Measurements from ENCODE around the gene SH3TC2.

The SH3TC2 gene

DNA sequence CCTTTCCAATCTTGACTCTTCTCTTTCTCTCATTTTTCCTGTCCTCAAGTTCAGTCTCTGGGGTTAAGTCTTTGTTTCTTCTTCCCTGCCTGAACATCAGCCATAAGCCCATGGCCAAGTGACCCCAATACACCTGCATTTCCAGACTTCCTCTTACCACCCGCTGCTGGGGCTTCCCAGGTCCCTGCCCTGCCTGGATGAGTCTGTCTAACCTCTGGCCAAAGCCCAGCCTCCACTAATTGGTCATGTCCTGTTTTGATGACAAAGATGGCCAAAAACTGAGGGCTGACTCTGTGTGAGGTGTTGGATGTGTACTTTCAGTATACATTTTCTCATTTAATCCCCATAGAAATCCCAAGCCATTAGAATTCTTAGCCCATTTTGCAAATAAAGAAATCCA lies 47.3 kb downstream of the SH3TC2 start:
- H3K9ac ChIP-seq, result no peak overlapping the region
- H3K79me2 ChIP-seq, result no peaks in the 10 kb centered on the region
- H3K27ac ChIP-seq, result no peak overlapping the region
- H2AFZ ChIP-seq, result no peak overlapping the region
- no peak overlapping the region for H3K4me2 ChIP-seq (ENCODE audit: low read length)
- no peaks in the 10 kb centered on the region for H3K4me1 ChIP-seq
- no peaks in the 10 kb centered on the region for H3K9me3 ChIP-seq (ENCODE audit: control insufficient read depth, low read length)
- no peaks in the 10 kb centered on the region for H3K36me3 ChIP-seq (ENCODE audit: control insufficient read depth, insufficient read depth, low read length)
- no peak for TF ChIP-seq CTCF (IDR thresholded peaks at IDR 0.05)
- H3K4me3 ChIP-seq (ENCODE audit: low read depth, low read length), result no peak overlapping the region
- no peaks in the 10 kb centered on the region for H3K27me3 ChIP-seq (ENCODE audit: control insufficient read depth, insufficient read depth, low read length)

DNA sequence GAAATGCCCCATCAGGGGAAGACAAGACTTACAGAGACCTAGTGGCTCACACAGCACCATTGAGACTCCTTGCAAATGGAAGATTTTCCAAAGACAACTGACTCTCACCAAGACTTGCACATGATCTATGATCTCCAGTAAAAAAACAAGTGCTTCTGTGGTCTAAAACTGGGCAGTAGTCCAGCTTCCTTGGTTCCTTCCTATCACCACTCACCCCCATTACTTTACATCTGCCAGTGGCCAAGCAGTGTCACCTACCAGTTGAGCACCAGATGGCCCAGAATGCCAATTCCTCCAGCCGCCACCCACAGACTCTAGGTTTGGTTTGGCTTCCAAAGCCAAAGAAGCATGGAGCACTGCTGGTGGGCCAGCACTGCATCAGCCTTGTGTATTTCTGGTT lies 47.7 kb downstream of the SH3TC2 start:
- Histone ChIP-seq H3K4me1 (no peaks in the 10 kb centered on the region), H3K9ac (no peak overlapping the region), H2AFZ (no peak overlapping the region), H3K27me3 (ENCODE audit: control insufficient read depth, insufficient read depth, low read length) (no peaks in the 10 kb centered on the region), H3K36me3 (ENCODE audit: control insufficient read depth, insufficient read depth, low read length) (no peaks in the 10 kb centered on the region), H3K4me3 (ENCODE audit: low read depth, low read length) (no peak overlapping the region), H3K27ac (no peak overlapping the region), H3K4me2 (ENCODE audit: low read length) (no peak overlapping the region), H3K9me3 (ENCODE audit: control insufficient read depth, low read length) (no peaks in the 10 kb centered on the region), H3K79me2 (no peaks in the 10 kb centered on the region)
- no peak for TF ChIP-seq CTCF (IDR thresholded peaks at IDR 0.05)

GRCh38 chr5:149014571-149015031 lies 48.3 kb downstream of the SH3TC2 start:
- no peak for TF ChIP-seq CTCF (IDR thresholded peaks at IDR 0.05)

GRCh38 chr5:149013796-149014195 lies 49.1 kb downstream of the SH3TC2 start:
- no peaks in the 10 kb centered on the region for H3K27me3 ChIP-seq (ENCODE audit: control insufficient read depth, insufficient read depth, low read length)
- H3K4me3 ChIP-seq (ENCODE audit: low read depth, low read length), result no peak overlapping the region
- no peak overlapping the region for H2AFZ ChIP-seq
- no peak overlapping the region for H3K27ac ChIP-seq
- H3K4me2 ChIP-seq (ENCODE audit: low read length), result no peak overlapping the region
- H3K36me3 ChIP-seq (ENCODE audit: control insufficient read depth, insufficient read depth, low read length), result no peaks in the 10 kb centered on the region
- no peaks in the 10 kb centered on the region for H3K79me2 ChIP-seq
- TF ChIP-seq CTCF (IDR thresholded peaks at IDR 0.05), result no peak
- H3K9ac ChIP-seq, result no peak overlapping the region
- H3K4me1 ChIP-seq, result no peaks in the 10 kb centered on the region
- H3K9me3 ChIP-seq (ENCODE audit: control insufficient read depth, low read length), result no peaks in the 10 kb centered on the region

More at GRCh38 chr5:149014571-149015031, 48.3 kb downstream of the SH3TC2 start:
- H2AFZ ChIP-seq, result no peak overlapping the region
- H3K27me3 ChIP-seq (ENCODE audit: control insufficient read depth, insufficient read depth, low read length), result no peaks in the 10 kb centered on the region
- no peaks in the 10 kb centered on the region for H3K79me2 ChIP-seq
- no peaks in the 10 kb centered on the region for H3K9me3 ChIP-seq (ENCODE audit: control insufficient read depth, low read length)
- H3K9ac ChIP-seq, result no peak overlapping the region
- H3K27ac ChIP-seq, result no peak overlapping the region
- H3K36me3 ChIP-seq (ENCODE audit: control insufficient read depth, insufficient read depth, low read length), result no peaks in the 10 kb centered on the region
- no peak overlapping the region for H3K4me3 ChIP-seq (ENCODE audit: low read depth, low read length)
- H3K4me1 ChIP-seq, result no peaks in the 10 kb centered on the region
- H3K4me2 ChIP-seq (ENCODE audit: low read length), result no peak overlapping the region

- Histone ChIP-seq H3K27ac (no peak overlapping the region), H3K27me3 (ENCODE audit: control insufficient read depth, insufficient read depth, low read length) (no peaks in the 10 kb centered on the region), H3K4me2 (ENCODE audit: low read length) (no peak overlapping the region), H3K79me2 (no peaks in the 10 kb centered on the region), H3K9me3 (ENCODE audit: control insufficient read depth, low read length) (no peaks in the 10 kb centered on the region), H2AFZ (no peak overlapping the region), H3K4me1 (no peaks in the 10 kb centered on the region), H3K36me3 (ENCODE audit: control insufficient read depth, insufficient read depth, low read length) (no peaks in the 10 kb centered on the region), H3K4me3 (ENCODE audit: low read depth, low read length) (no peak overlapping the region), H3K9ac (no peak overlapping the region)
- TF ChIP-seq CTCF (IDR thresholded peaks at IDR 0.05), result no peak
These were observed 50.5 kb downstream of the SH3TC2 start for GRCh38 chr5:149012350-149012749.
